ENCODE measurements around the gene HOXA4. TPM values are rescaled to one million over a fixed set of nuclear protein-coding genes. Genes with fewer than 3 reads are reported as not detected.

The HOXA4 gene
- total RNA-seq, 1 experiment from 2014 or later, result 5.6 TPM

GRCh38 chr7:27117887-27118491, 12.6 kb downstream of the HOXA4 start:
- no peak overlapping the region for H3K4me3 ChIP-seq
- no peaks in the 10 kb centered on the region for H3K4me1 ChIP-seq
- no peaks in the 10 kb centered on the region for H3K36me3 ChIP-seq
- no peaks in the 10 kb centered on the region for H3K9me3 ChIP-seq (replicated peaks)
- no peak for DNase-seq
- H3K27me3 ChIP-seq, result no peaks in the 10 kb centered on the region
- no peak overlapping the region for H3K27ac ChIP-seq

GRCh38 chr7:27116962-27117886, 13.3 kb downstream of the HOXA4 start:
- Histone ChIP-seq H3K27ac (no peak overlapping the region), H3K36me3 (no peaks in the 10 kb centered on the region), H3K27me3 (no peaks in the 10 kb centered on the region), H3K4me3 (no peak overlapping the region), H3K4me1 (no peaks in the 10 kb centered on the region), H3K9me3 (replicated peaks) (no peaks in the 10 kb centered on the region)
- no peak for DNase-seq

- no peak for DNase-seq
- no peaks in the 10 kb centered on the region for H3K27me3 ChIP-seq
Measured at GRCh38 chr7:27116031-27116961, 14.3 kb downstream of the HOXA4 start.

DNA sequence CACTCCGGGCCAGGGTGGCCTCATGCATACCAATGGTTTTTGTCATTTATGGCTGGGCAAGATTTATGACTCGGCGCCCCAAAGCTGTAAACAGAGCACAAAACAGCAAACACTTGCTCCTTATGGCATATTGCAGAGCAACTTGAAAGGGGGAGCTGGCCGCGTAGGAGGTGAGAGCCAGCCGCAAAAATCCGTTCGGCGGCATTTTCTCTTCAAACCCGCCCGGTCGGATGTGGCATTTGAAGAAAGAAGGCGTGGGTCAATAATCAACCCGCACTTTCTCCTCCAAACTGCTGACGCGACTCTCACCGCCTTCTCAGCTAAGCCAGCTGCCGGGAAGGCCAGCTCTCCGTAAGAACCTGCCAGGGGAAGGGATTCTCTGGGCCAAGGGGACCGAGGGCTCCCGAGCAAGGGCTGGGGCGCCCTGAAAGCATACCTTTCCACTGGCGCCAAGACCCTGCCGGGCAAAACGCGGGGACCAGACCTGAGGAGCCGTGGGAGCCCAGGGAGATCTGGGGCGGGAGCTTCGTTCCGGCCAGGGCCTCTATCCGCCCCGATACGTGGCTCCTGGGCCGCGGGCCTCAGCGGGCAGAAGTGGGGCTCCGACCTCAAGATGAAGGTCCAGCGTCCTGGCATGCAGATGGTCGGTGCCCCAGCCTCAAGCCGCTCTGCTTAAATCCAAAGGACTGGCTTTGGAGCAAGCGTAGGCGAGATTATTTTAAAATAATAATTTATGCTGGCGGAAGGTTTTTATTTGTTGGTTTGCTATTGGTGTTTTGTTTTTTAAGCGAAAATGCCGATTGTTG, 15.1 kb downstream of the HOXA4 start:
- Histone ChIP-seq H3K36me3 (0 out of 2 replicates have a peak, but pooled peaks cover 3% of the 10 kb centered on the region), H3K27ac (no peak overlapping the region), H3K27me3 (no peaks in the 10 kb centered on the region), H3K4me3 (no peak overlapping the region), H3K9me3 (replicated peaks) (no peaks in the 10 kb centered on the region), H3K4me1 (peaks cover 17% of the 10 kb centered on the region)
- DNase-seq, result no peak

More at GRCh38 chr7:27116031-27116961, 14.3 kb downstream of the HOXA4 start:
- Histone ChIP-seq H3K27ac (no peak overlapping the region), H3K4me3 (no peak overlapping the region), H3K9me3 (replicated peaks) (no peaks in the 10 kb centered on the region), H3K4me1 (peaks cover 9% of the 10 kb centered on the region), H3K36me3 (no peaks in the 10 kb centered on the region)

DNA sequence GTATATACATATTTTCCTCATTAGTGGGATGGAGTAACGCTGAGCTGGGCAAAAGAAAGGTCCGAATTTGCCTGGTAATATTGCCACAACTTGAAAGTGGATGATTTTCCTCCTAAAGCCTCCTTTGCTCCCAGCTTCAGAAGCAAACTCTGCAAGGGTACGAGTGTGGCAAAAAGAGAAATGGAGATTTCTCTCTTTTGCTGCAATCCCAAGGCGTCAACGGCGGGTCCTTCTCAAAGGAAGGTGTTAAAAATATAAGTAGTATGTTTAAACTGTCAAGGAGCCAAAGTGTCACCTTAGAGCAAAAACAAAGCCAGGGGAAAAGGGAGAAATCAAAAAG, 15.7 kb downstream of the HOXA4 start:
- Histone ChIP-seq H3K4me1 (peaks cover 17% of the 10 kb centered on the region), H3K9me3 (replicated peaks) (no peaks in the 10 kb centered on the region), H3K36me3 (peaks cover 5% of the 10 kb centered on the region; the same call in 1 of the 2 replicates), H3K27me3 (no peaks in the 10 kb centered on the region), H3K27ac (no peak overlapping the region), H3K4me3 (no peak overlapping the region)
- no peak for DNase-seq

GRCh38 chr7:27113991-27114769, 16.4 kb downstream of the HOXA4 start:
- Histone ChIP-seq H3K9me3 (replicated peaks) (no peaks in the 10 kb centered on the region), H3K4me3 (peak overlapping the region; percentile 99), H3K27ac (peak overlapping the region; percentile 61), H3K27me3 (no peaks in the 10 kb centered on the region), H3K4me1 (peaks cover 17% of the 10 kb centered on the region), H3K36me3 (peaks cover 11% of the 10 kb centered on the region)
- peak; percentile 77 to 81 for DNase-seq

DNA sequence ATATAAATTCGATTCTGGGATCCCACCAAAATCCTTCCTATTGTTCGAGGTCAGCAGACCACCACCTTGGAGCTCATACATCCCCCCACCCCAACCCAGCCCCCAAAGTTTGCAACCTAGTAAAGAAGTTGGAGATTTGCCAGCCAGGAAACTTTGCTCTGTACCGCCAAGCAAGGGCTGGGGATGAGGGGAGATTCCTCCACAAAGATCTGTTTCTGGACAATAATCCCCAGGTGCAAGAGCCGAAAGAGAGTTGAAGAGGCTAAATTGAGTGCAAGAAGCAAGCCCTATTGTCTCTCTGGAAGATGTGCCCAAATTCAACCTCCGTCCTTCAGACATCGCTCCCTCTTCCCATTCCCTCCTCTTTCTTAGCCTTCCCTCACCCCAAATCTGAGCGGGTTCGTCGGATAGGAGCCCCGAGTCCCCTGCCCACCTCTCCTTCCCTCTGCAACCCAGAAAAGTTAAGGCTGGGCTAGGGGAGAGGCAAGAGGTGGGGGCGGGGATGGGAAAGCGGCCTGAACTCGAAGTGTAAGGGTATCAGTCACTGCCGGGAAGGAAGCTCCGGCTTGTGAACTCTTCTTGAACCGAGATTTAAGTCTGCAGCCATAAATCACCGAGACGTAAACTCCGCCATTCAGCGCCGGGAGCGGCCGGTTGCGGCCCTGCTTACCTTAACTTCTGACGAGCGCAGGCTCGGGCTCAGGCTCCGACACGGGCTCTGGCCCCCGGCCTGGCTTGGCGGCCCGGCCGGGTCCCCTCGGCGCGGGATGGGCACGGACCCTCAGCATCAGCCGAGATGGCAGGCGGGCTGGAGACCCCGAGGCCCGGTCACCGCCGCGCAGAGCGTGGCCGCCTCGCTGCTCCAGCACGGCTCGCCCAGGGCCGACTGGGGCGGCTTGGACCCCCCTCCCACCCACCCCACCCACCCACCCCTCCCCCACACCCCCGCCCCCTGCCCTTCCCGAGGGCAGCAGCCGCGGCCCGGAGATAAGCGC, 17.3 kb downstream of the HOXA4 start:
- Histone ChIP-seq H3K27me3 (no peaks in the 10 kb centered on the region), H3K27ac (peak overlapping the region; percentile 84), H3K4me1 (peaks cover 17% of the 10 kb centered on the region), H3K9me3 (replicated peaks) (no peaks in the 10 kb centered on the region), H3K4me3 (peak overlapping the region; percentile 99), H3K36me3 (peaks cover 15% of the 10 kb centered on the region)
- DNase-seq, result peak; percentile 75 to 83

- no peak for DNase-seq
- Histone ChIP-seq H3K4me3 (peak overlapping the region; percentile 99), H3K36me3 (peaks cover 17% of the 10 kb centered on the region), H3K27me3 (no peaks in the 10 kb centered on the region), H3K27ac (no peak overlapping the region; the same call in 1 of the 2 replicates), H3K9me3 (replicated peaks) (no peaks in the 10 kb centered on the region), H3K4me1 (peaks cover 17% of the 10 kb centered on the region)
Measured at GRCh38 chr7:27112361-27112760, 18.2 kb downstream of the HOXA4 start.

DNA sequence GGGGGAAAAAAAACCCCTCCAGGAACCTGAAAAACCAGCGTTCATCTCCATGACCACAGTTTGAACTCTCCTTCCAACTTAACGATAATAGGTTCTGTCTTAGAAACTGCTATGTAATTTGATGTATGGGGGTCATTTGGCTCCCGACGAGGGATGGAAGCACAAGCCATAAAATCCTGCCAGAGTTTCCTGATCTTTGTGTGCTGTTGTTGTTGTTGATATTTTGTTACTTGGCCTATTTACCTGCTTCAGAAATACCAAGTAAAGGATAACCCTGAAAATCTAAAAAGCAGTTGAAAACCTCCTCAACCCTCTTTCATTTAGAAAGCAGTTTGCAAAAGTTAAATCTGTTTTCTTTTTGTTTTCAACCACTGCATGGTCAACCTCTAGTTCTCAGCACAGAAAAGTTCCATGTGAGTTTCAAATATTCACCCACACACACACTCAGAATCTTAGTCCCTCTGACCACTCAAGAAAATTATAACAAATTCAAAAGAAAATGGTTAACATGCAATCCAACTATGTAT, 18.7 kb downstream of the HOXA4 start:
- no peaks in the 10 kb centered on the region for H3K27me3 ChIP-seq
- H3K4me3 ChIP-seq, result peak overlapping the region; percentile 99
- H3K4me1 ChIP-seq, result peaks cover 17% of the 10 kb centered on the region
- DNase-seq, result peak in 1 of 2 experiments; percentile 18
- H3K9me3 ChIP-seq (replicated peaks), result 0 out of 2 replicates have a peak, but pooled peaks cover 2% of the 10 kb centered on the region
- H3K27ac ChIP-seq, result no peak overlapping the region; the same call in 1 of the 2 replicates
- peaks cover 22% of the 10 kb centered on the region for H3K36me3 ChIP-seq

DNA sequence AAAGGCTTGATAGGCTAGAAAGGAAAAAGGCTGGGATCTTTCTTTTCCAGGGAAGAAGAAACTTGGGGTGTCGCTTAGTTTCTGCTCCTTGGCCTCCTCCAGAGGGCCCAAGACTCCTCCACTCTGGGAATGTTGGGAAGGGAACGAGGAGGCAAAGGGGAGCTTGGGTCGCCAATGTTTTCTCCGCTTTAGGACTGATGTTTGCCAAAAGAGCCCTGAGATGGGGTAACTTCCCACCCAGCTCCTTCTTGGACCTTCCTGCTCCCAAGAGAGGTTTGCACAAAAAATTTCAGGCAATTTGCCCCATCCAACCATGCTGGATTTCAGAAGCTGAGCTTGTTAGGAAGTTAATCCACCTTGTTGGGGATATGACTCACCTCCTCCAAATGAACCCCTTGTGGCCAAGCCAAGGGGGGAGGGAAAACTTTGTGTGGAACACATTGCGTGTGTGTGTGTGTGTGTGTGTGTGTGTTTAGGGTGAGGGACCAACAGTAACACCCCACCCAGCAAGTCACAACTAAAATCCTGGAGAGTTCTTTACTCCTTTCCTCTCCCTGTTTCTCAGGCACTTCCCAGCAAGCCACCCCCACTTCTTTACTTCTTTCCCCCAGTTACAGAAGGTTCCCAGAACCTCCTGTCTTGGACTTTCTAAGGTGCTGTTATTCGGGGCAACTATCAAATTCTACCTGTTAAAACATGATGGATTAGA, 19.4 kb downstream of the HOXA4 start:
- 0 out of 2 replicates have a peak, but pooled peaks cover 2% of the 10 kb centered on the region for H3K9me3 ChIP-seq (replicated peaks)
- peaks cover 17% of the 10 kb centered on the region for H3K4me1 ChIP-seq
- peaks cover 26% of the 10 kb centered on the region for H3K36me3 ChIP-seq
- no peak overlapping the region for H3K27ac ChIP-seq
- H3K27me3 ChIP-seq, result no peaks in the 10 kb centered on the region
- DNase-seq, result peak in 1 of 2 experiments; percentile 47
- peak overlapping the region; percentile 99 for H3K4me3 ChIP-seq

DNA sequence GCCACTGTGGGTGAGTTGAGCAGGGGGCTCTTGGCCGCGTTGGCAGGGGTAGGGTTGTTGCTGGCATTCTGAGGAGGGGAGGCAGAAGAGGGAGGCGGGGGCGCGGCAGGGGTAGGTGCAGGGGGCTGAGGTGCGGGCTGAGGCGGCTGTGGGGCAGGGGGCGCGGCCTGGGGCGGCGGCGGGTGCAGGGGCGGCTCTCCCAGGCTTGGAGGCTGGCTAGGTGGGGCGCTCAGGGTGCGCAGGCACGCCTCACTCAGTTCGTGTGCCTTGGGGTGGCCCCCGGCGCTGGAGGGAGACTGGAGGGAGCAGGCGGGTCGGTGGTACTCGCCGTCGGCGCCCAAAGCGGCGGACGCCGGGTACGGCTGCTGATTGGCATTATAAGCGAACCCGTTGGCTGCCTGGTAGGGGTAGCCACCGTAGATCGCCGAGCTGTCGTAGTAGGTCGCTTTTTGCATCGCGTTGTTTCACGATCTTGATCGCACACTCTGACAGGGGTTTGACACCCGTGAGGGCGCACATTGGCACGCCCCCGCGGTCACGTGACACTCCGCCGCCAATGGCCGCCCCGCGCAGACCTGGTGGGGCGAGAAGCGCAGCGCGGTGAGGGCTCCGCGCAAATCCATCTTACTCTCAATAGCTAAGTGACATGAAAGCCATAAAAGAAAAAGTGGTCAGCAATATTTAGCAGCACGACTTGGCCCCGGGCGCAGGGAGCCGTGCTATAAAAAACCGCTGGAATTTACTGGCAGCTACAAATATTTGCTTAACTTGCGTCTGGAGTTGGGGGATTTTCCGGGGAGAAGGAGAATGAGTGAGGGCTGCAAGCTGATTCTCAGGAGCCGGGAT, 20.1 kb downstream of the HOXA4 start:
- Histone ChIP-seq H3K27me3 (no peaks in the 10 kb centered on the region), H3K9me3 (replicated peaks) (0 out of 2 replicates have a peak, but pooled peaks cover 2% of the 10 kb centered on the region), H3K27ac (no peak overlapping the region), H3K4me3 (no peak overlapping the region), H3K36me3 (peaks cover 30% of the 10 kb centered on the region), H3K4me1 (peaks cover 17% of the 10 kb centered on the region)
- DNase-seq, result no peak
